OCI-LY1 (cell line): Measurements from ENCODE around the gene ETV6.

ENCODE experiments used
- CTCF ChIP-seq: fragments of 200-600 bp; sonication (generic), shearing (Covaris generic); IDR thresholded peaks from 2 replicates; pipeline ENCODE4 v1.5.1; 2017; ENCODE audit warnings: mild to moderate bottlenecking, antibody characterized with exemption, low read length, moderate library complexity, mixed read lengths
- EZH2 ChIP-seq: fragments of 200-600 bp; sonication (generic), shearing (Covaris generic); IDR thresholded peaks from 2 replicates; pipeline ENCODE4 v1.8.0; 2017; ENCODE audit warnings: borderline replicate concordance, mixed run types, mild to moderate bottlenecking, antibody characterized with exemption, low read length, moderate library complexity, mixed read lengths

DNA sequence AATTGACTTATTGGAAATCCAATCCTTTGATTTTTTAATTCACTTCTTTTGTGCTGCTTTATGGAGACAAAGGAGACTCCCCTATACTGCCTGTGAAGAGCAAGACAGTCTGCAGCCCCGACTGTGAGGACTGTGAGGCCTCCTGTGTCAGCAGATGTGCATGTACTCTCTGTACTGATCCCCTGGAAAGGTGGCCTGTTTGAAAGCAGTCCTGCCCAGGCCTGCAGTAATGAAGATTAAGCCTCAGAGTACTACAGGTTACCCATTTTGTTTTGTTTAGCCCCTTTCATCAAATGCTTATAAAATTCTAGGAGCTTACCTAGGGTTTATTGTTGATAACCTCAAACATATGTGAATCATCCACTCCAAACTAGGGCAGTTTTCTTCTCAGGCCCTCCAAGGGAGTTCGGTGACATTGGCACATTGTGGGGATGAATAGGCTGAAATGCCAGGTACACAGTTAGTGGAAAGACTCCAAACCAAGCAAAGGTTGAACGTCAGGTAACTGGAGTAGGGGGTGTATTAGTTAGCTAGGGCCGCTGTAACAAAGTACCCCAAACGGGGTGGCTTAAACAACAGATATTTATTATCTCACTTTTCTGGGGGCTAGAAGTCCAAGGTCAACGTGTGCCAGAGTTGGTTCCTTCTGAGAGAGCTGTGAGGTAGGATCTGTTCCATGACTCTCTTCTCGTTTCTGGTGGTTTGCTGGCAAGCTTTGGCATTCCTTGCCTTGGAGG lies 212.6 kb downstream of the ETV6 start:
- no peak for TF ChIP-seq CTCF
- no peak for TF ChIP-seq EZH2
